GM10248 (cell line): ENCODE results near the gene CEP85L.
A peak's percentile ranks its signal among the peaks of the same experiment; 100 is the strongest.

Source experiments
- CTCF ChIA-PET: fragments of 300-600 bp; sonication (Branson Sonifier 250); formaldehyde crosslinking; extraction: SDS; loops from one replicate; lab custom pipeline; 2021; ENCODE audit warnings: antibody characterized with exemption; lab: Yijun Ruan, JAX
- POLR2A ChIA-PET: fragments of 350-650 bp; sonication (Branson Sonifier 250); formaldehyde crosslinking; extraction: SDS; loops from one replicate; lab custom pipeline; 2020; ENCODE audit warnings: antibody characterized with exemption; lab: Yijun Ruan, JAX
- DNase-seq: peaks from one replicate; pipeline ENCODE4 v3.0.0; 2012; ENCODE audit errors: extremely low spot score
- CTCF ChIP-seq: IDR thresholded peaks from 2 replicates; pipeline ENCODE4 v1.5.1; 2012; ENCODE audit warnings: mild to moderate bottlenecking, low read depth; ENCODE audit errors: extremely low read depth, missing control alignments, control extremely low read depth

CEP85L gene

GRCh38 chr6:118644007-118644406, 7.4 kb downstream of the CEP85L start:
- CTCF ChIA-PET, result no interaction called here
- TF ChIP-seq CTCF, result no peak
- no peak for DNase-seq
- POLR2A ChIA-PET, result no interaction called here

GRCh38 chr6:118641042-118641441, 10.3 kb downstream of the CEP85L start:
- ChIA-PET POLR2A (no interaction called here), CTCF (interaction anchor here (0.7 to 2.0 kb wide), 5 partner anchors 9 to 76 kb away, joined by 3 to 6 read pairs (median 3); no protein-coding TSS in a partner anchor)
- no peak for TF ChIP-seq CTCF
- DNase-seq, result no peak

GRCh38 chr6:118639054-118639964, 12.1 kb downstream of the CEP85L start:
- no peak for TF ChIP-seq CTCF
- CTCF ChIA-PET, result interaction anchor here (2.0 kb wide), 1 partner anchor 14 kb away, joined by 4 read pairs; no protein-coding TSS in a partner anchor

GRCh38 chr6:118638288-118638687, 13.1 kb downstream of the CEP85L start:
- no peak for TF ChIP-seq CTCF
- ChIA-PET POLR2A (no interaction called here), CTCF (interaction anchor here (1.8 kb wide), 1 partner anchor 74 kb away, joined by 4 read pairs; no protein-coding TSS in a partner anchor)
- DNase-seq, result no peak

More at GRCh38 chr6:118639054-118639964, 12.1 kb downstream of the CEP85L start:
- POLR2A ChIA-PET, result no interaction called here
- peak; percentile 29 for DNase-seq

GRCh38 chr6:118635909-118636735, 15.3 kb downstream of the CEP85L start:
- CTCF ChIA-PET, result interaction anchor here (0.8 to 2.3 kb wide), 7 partner anchors 8 to 73 kb away, joined by 3 to 8 read pairs (median 4); no protein-coding TSS in a partner anchor
- no peak for TF ChIP-seq CTCF
- POLR2A ChIA-PET, result no interaction called here
- no peak for DNase-seq

- ChIA-PET POLR2A (no interaction called here), CTCF (no interaction called here)
- no peak for TF ChIP-seq CTCF
- no peak for DNase-seq
These were observed 19.0 kb downstream of the CEP85L start for GRCh38 chr6:118632359-118632758.
